ENCODE data around the gene CDHR2. TPM values are rescaled to one million over a fixed set of nuclear protein-coding genes. Genes with fewer than 3 reads are reported as not detected.

CDHR2 gene
- total RNA-seq, 1 experiment from 2014 or later, result 0.10 TPM

- no peak for TF ChIP-seq CTCF (IDR thresholded peaks at IDR 0.05 in 2 of 3, conservative IDR thresholded peaks at IDR 0.05 in 1 of 3; ENCODE audit: borderline replicate concordance in 1 of 3, insufficient read depth in 1 of 3, low read depth in 2 of 3, low read length in 2 of 3)
- TF ChIP-seq YY1 (IDR thresholded peaks at IDR 0.05; ENCODE audit: extremely low read depth, insufficient replicate concordance, low read depth, low read length), result no peak
- TF ChIP-seq EZH2phosphoT487 (IDR thresholded peaks at IDR 0.05; ENCODE audit: borderline replicate concordance), result no peak
- no peak overlapping the region for H2AFZ ChIP-seq (ENCODE audit: low read depth, low read length, poor library complexity, severe bottlenecking)
- no peak for DNase-seq (ENCODE audit: low read depth, low spot score)
- H3K9me2 ChIP-seq (ENCODE audit: insufficient read depth), result no peaks in the 10 kb centered on the region
- no peak overlapping the region for H3K27ac ChIP-seq (ENCODE audit: low read depth, low read length)
- intact Hi-C loops (cut with micrococcal nuclease), result no loop called here
- POLR2A ChIA-PET, result no interaction called here
- CTCF ChIA-PET, result no interaction called here
- no peak overlapping the region for H3K4me3 ChIP-seq (replicated peaks in 1 of 2; ENCODE audit: low read depth in 1 of 2, low read length in 2 of 2)
- no peaks in the 10 kb centered on the region for H3K27me3 ChIP-seq (ENCODE audit: insufficient read depth, low read length)
- RAD21 ChIA-PET (ENCODE audit: low non-redundant PET in 1 of 2, low total read pairs in 2 of 2, uncharacterized antibody in 2 of 2, unreplicated experiment in 2 of 2), result no interaction called here
- no peak overlapping the region for H3K9ac ChIP-seq (ENCODE audit: low read length)
- no peaks in the 10 kb centered on the region for H3K9me3 ChIP-seq (ENCODE audit: control insufficient read depth in 1 of 2, insufficient read depth in 1 of 2, low read depth in 1 of 2, low read length in 2 of 2)
- ATAC-seq, result no peak
- no peaks in the 10 kb centered on the region for H4K20me1 ChIP-seq (ENCODE audit: insufficient read depth)
- H3K79me2 ChIP-seq (ENCODE audit: insufficient read depth, low read length), result no peaks in the 10 kb centered on the region
- no peak overlapping the region for H3K4me2 ChIP-seq (ENCODE audit: low read length)
- BruUV-seq (replicated peaks), result no TSS peak
- H3K36me3 ChIP-seq (ENCODE audit: control insufficient read depth in 1 of 2, insufficient read depth in 2 of 2, low read length in 2 of 2), result no peaks in the 10 kb centered on the region
- peaks cover 2 to 18% of the 10 kb centered on the region in 2 experiments; a peak in 3 of 4 replicates for H3K4me1 ChIP-seq (ENCODE audit: control insufficient read depth in 1 of 2, insufficient read depth in 2 of 2, low read length in 2 of 2)
Observed at GRCh38 chr5:176640616-176641015, 91.5 kb downstream of the CDHR2 start.

GRCh38 chr5:176642675-176643490 is 93.7 kb downstream of the CDHR2 start:
- CTCF ChIA-PET, result interaction anchor here (1.1 kb wide), 1 partner anchor 18 kb away, joined by 3 read pairs; no protein-coding TSS in a partner anchor
- no peaks in the 10 kb centered on the region for H3K27me3 ChIP-seq (ENCODE audit: insufficient read depth, low read length)
- ATAC-seq (no peak), DNase-seq (ENCODE audit: low read depth, low spot score) (no peak)
- no peak overlapping the region for H3K9ac ChIP-seq (ENCODE audit: low read length)
- no peaks in the 10 kb centered on the region for H3K36me3 ChIP-seq (ENCODE audit: control insufficient read depth in 1 of 2, insufficient read depth in 2 of 2, low read length in 2 of 2)
- H3K4me3 ChIP-seq (replicated peaks in 1 of 2; ENCODE audit: low read depth in 1 of 2, low read length in 2 of 2), result no peak overlapping the region
- no peak overlapping the region for H3K4me2 ChIP-seq (ENCODE audit: low read length)
- no peak overlapping the region for H3K27ac ChIP-seq (ENCODE audit: low read depth, low read length)
- peaks cover under 1% of the 10 kb centered on the region; the same call in 1 of the 2 replicates for H3K79me2 ChIP-seq (ENCODE audit: insufficient read depth, low read length)
- H3K9me3 ChIP-seq (ENCODE audit: control insufficient read depth in 1 of 2, insufficient read depth in 1 of 2, low read depth in 1 of 2, low read length in 2 of 2), result no peaks in the 10 kb centered on the region
- H2AFZ ChIP-seq (ENCODE audit: low read depth, low read length, poor library complexity, severe bottlenecking), result no peak overlapping the region
- RAD21 ChIA-PET (ENCODE audit: low non-redundant PET in 1 of 2, low total read pairs in 2 of 2, uncharacterized antibody in 2 of 2, unreplicated experiment in 2 of 2), result no interaction called here
- H3K9me2 ChIP-seq (ENCODE audit: insufficient read depth), result no peaks in the 10 kb centered on the region
- intact Hi-C loops (cut with micrococcal nuclease), result no loop called here
- TF ChIP-seq ZBTB33 (IDR thresholded peaks at IDR 0.05; ENCODE audit: extremely low read depth, insufficient replicate concordance, low read length) (no peak), SRF (IDR thresholded peaks at IDR 0.05; ENCODE audit: low read depth) (no peak), JUND (IDR thresholded peaks at IDR 0.05) (no peak), YY1 (IDR thresholded peaks at IDR 0.05; ENCODE audit: extremely low read depth, insufficient replicate concordance, low read depth, low read length) (no peak), POLR2AphosphoS5 (IDR thresholded peaks at IDR 0.05; ENCODE audit: low read depth, low read length) (no peak), RAD21 (IDR thresholded peaks at IDR 0.05; ENCODE audit: low read depth) (no peak), SIN3A (IDR thresholded peaks at IDR 0.05; ENCODE audit: low read depth) (no peak)
- TF ChIP-seq, protein P1, sequence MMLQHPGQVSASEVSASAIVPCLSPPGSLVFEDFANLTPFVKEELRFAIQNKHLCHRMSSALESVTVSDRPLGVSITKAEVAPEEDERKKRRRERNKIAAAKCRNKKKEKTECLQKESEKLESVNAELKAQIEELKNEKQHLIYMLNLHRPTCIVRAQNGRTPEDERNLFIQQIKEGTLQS (IDR thresholded peaks at IDR 0.05), result no peak
- POLR2A ChIA-PET, result no interaction called here
- BruUV-seq (replicated peaks), result no TSS peak
- no peaks in the 10 kb centered on the region for H4K20me1 ChIP-seq (ENCODE audit: insufficient read depth)
- peaks cover 11 to 32% of the 10 kb centered on the region in 2 experiments for H3K4me1 ChIP-seq (ENCODE audit: control insufficient read depth in 1 of 2, insufficient read depth in 2 of 2, low read length in 2 of 2)

Data from HCT116 (cell line).